SK-N-DZ (cell line): Measurements from ENCODE around the gene STAC3.

Experiments
- DNase-seq: peaks from one replicate; pipeline ENCODE4 v3.0.0-alpha.2; 2015; ENCODE audit warnings: low spot score
- small RNA-seq, 2 experiments: library from RNA; depleted of rRNA; stranded (forward); fragments of <200 nt; gene quantifications; one replicate each; pipeline ENCODE3, GENCODE V24; 2014

Gene STAC3

GRCh38 chr12:57194253-57194652 lies 56.7 kb downstream of the STAC3 start:
- DNase-seq: no peak

- no peak for DNase-seq
Measured at GRCh38 chr12:57193706-57194245, 57.2 kb downstream of the STAC3 start.

Small RNA genes within 50 kb of the gene (small RNA-seq; reads per million reads assigned to genes)
- gene MIR1228: 0.05 to 0.98 reads per million in 2 experiments
